VCaP (cell line): Measurements from ENCODE around the gene SPEN.

Experiments used
- H3K27ac ChIP-seq: fragments of 450-650 bp; 2 replicates; pipeline ENCODE4 v1.5.1; 2017
- CTCF ChIP-seq: fragments of 450-650 bp; conservative IDR thresholded peaks from 2 replicates; pipeline ENCODE4 v1.5.1; 2017; ENCODE audit warnings: mild to moderate bottlenecking, moderate library complexity

SPEN gene

GRCh38 chr1:15830258-15830657 is 17.2 kb upstream of the SPEN start:
- TF ChIP-seq CTCF, result no peak; the same call in 1 of the 2 replicates
- no peak overlapping the region for H3K27ac ChIP-seq

GRCh38 chr1:15833069-15833679 is 14.3 kb upstream of the SPEN start:
- H3K27ac ChIP-seq, result peak overlapping the region; percentile 100
- no peak for TF ChIP-seq CTCF

GRCh38 chr1:15833842-15834405 is 13.6 kb upstream of the SPEN start:
- peak overlapping the region; percentile 100 for H3K27ac ChIP-seq

GRCh38 chr1:15834406-15835204 is 12.9 kb upstream of the SPEN start:
- H3K27ac ChIP-seq, result peak overlapping the region; percentile 100

More at GRCh38 chr1:15833842-15834405, 13.6 kb upstream of the SPEN start:
- TF ChIP-seq CTCF, result no peak

GRCh38 chr1:15835205-15835740 is 12.2 kb upstream of the SPEN start:
- no peak for TF ChIP-seq CTCF
- peak overlapping the region; percentile 100 for H3K27ac ChIP-seq

More at GRCh38 chr1:15834406-15835204, 12.9 kb upstream of the SPEN start:
- TF ChIP-seq CTCF, result no peak

- no peak for TF ChIP-seq CTCF
- H3K27ac ChIP-seq, result peak overlapping the region; percentile 100
These were observed 11.6 kb upstream of the SPEN start for GRCh38 chr1:15835741-15836510.

- peak overlapping the region; percentile 100 for H3K27ac ChIP-seq
These were observed 11.1 kb upstream of the SPEN start for GRCh38 chr1:15836511-15836771.
